ENCODE results near the gene GRIK1.

GRIK1 gene

GRCh38 chr21:29805105-29805504 lies 134.7 kb downstream of the GRIK1 start:
- Histone ChIP-seq H3K27ac (ENCODE audit: poor library complexity, severe bottlenecking) (no peak overlapping the region), H3K4me3 (ENCODE audit: severe bottlenecking) (no peak overlapping the region), H3K36me3 (ENCODE audit: low read depth) (no peaks in the 10 kb centered on the region), H3K9me3 (ENCODE audit: severe bottlenecking) (no peaks in the 10 kb centered on the region), H3K4me1 (ENCODE audit: insufficient read depth, poor library complexity, severe bottlenecking) (no peaks in the 10 kb centered on the region), H3K27me3 (ENCODE audit: insufficient read depth, poor library complexity, severe bottlenecking) (peaks cover 11% of the 10 kb centered on the region)
- DNase-seq (ENCODE audit: low spot score), result no peak
- no peak for ATAC-seq (ENCODE audit: low read depth)
- no peak for TF ChIP-seq CTCF (IDR thresholded peaks at IDR 0.05; ENCODE audit: poor library complexity, severe bottlenecking)

DNA sequence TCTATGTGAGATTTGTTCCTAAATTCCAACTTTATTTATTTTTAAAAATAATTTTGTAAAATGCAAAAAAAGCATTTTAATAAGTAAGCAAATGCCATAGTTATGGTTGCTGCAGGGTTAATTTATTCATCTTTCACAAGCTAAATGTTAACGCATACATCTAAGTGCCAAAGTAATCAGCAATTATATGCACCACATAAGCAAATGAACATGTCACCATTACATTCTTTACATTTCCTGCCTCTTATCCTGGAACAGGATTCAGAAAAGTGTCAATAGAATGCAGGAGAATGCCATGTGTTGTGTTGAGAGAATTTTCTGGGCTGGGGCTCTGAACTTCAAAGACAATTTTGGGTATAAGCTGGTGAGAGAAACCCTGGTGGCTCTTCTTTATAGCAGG lies 136.6 kb downstream of the GRIK1 start:
- H3K27ac ChIP-seq (ENCODE audit: poor library complexity, severe bottlenecking), result no peak overlapping the region
- H3K36me3 ChIP-seq (ENCODE audit: low read depth), result no peaks in the 10 kb centered on the region
- peaks cover 5% of the 10 kb centered on the region for H3K27me3 ChIP-seq (ENCODE audit: insufficient read depth, poor library complexity, severe bottlenecking)
- H3K4me1 ChIP-seq (ENCODE audit: insufficient read depth, poor library complexity, severe bottlenecking), result no peaks in the 10 kb centered on the region
- no peak overlapping the region for H3K4me3 ChIP-seq (ENCODE audit: severe bottlenecking)
- no peak for DNase-seq (ENCODE audit: low spot score)
- H3K9me3 ChIP-seq (ENCODE audit: severe bottlenecking), result no peaks in the 10 kb centered on the region
- TF ChIP-seq CTCF (IDR thresholded peaks at IDR 0.05; ENCODE audit: poor library complexity, severe bottlenecking), result no peak
- no peak for ATAC-seq (ENCODE audit: low read depth)

- Histone ChIP-seq H3K27me3 (ENCODE audit: insufficient read depth, poor library complexity, severe bottlenecking) (peaks cover 5% of the 10 kb centered on the region), H3K9me3 (ENCODE audit: severe bottlenecking) (no peaks in the 10 kb centered on the region), H3K4me3 (ENCODE audit: severe bottlenecking) (no peak overlapping the region), H3K4me1 (ENCODE audit: insufficient read depth, poor library complexity, severe bottlenecking) (no peaks in the 10 kb centered on the region), H3K36me3 (ENCODE audit: low read depth) (no peaks in the 10 kb centered on the region), H3K27ac (ENCODE audit: poor library complexity, severe bottlenecking) (no peak overlapping the region)
- no peak for ATAC-seq (ENCODE audit: low read depth)
- DNase-seq (ENCODE audit: low spot score), result no peak
- TF ChIP-seq CTCF (IDR thresholded peaks at IDR 0.05; ENCODE audit: poor library complexity, severe bottlenecking), result no peak
These were observed 138.7 kb downstream of the GRIK1 start for GRCh38 chr21:29801122-29801521.

DNA sequence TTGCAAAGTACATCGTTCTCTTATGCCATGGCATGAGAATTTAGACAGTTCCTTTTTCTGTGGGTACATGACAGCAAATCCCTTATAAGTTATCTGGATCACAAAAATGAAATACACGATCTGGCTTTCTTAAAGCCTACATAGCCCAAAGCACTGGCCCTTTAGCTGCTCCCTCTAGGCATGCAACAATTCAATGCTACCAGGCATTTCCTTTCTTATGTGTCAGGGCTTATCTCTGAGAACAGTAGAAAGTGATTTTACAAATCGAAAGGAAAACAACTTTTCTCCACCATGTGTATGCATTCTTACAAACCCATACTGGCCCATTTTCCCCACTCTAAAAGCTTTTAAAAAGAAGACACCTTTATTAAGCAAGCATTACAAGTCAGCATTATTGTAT lies 139.7 kb downstream of the GRIK1 start:
- no peak overlapping the region for H3K27ac ChIP-seq (ENCODE audit: poor library complexity, severe bottlenecking)
- ATAC-seq (ENCODE audit: low read depth), result no peak
- no peak overlapping the region for H3K4me3 ChIP-seq (ENCODE audit: severe bottlenecking)
- peaks cover 5% of the 10 kb centered on the region for H3K27me3 ChIP-seq (ENCODE audit: insufficient read depth, poor library complexity, severe bottlenecking)
- DNase-seq (ENCODE audit: low spot score), result no peak
- TF ChIP-seq CTCF (IDR thresholded peaks at IDR 0.05; ENCODE audit: poor library complexity, severe bottlenecking), result no peak
- no peaks in the 10 kb centered on the region for H3K9me3 ChIP-seq (ENCODE audit: severe bottlenecking)
- no peaks in the 10 kb centered on the region for H3K36me3 ChIP-seq (ENCODE audit: low read depth)
- H3K4me1 ChIP-seq (ENCODE audit: insufficient read depth, poor library complexity, severe bottlenecking), result no peaks in the 10 kb centered on the region

DNA sequence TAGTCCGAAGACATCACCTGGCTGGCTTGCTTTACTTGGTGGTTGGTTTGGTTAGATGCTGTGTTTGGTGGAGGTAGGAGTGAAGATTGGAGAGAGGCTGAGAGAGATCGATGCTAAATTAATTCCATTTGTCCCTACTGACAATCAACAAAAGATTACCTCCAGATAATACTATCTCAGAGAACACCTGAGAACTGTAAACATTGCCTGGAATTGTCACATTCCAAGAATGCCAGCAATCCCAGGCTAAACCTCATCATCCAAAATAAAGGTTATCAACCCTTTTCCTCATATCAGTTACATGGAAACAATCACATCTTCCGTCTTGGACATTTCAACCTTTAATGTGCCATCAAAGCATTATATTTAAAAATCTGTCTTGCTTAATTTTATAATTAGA lies 141.0 kb downstream of the GRIK1 start:
- Histone ChIP-seq H3K27ac (ENCODE audit: poor library complexity, severe bottlenecking) (no peak overlapping the region), H3K4me3 (ENCODE audit: severe bottlenecking) (no peak overlapping the region), H3K36me3 (ENCODE audit: low read depth) (no peaks in the 10 kb centered on the region), H3K9me3 (ENCODE audit: severe bottlenecking) (no peaks in the 10 kb centered on the region), H3K27me3 (ENCODE audit: insufficient read depth, poor library complexity, severe bottlenecking) (peaks cover 5% of the 10 kb centered on the region), H3K4me1 (ENCODE audit: insufficient read depth, poor library complexity, severe bottlenecking) (no peaks in the 10 kb centered on the region)
- no peak for DNase-seq (ENCODE audit: low spot score)
- no peak for TF ChIP-seq CTCF (IDR thresholded peaks at IDR 0.05; ENCODE audit: poor library complexity, severe bottlenecking)
- ATAC-seq (ENCODE audit: low read depth), result no peak
